ENCODE measurements around the gene PLEKHH1. TPM values are rescaled to one million over a fixed set of nuclear protein-coding genes. Genes with fewer than 3 reads are reported as not detected.

The PLEKHH1 gene
- total RNA-seq, 2 experiments from 2014 or later = 0.53 to 0.63 TPM

- CTCF ChIA-PET = no interaction called here
Measured at GRCh38 chr14:67544590-67544989, 11.5 kb downstream of the PLEKHH1 start.

GRCh38 chr14:67547224-67547780 lies 14.2 kb downstream of the PLEKHH1 start:
- no peaks in the 10 kb centered on the region for H3K9me3 Mint-ChIP-seq
- H3K36me3 Mint-ChIP-seq (ENCODE audit: low read depth) = no peaks in the 10 kb centered on the region
- peaks cover 31% of the 10 kb centered on the region for H3K27me3 Mint-ChIP-seq
- no peak overlapping the region for H3K4me3 Mint-ChIP-seq
- DNase-seq = no peak
- CTCF ChIA-PET = no interaction called here
- POLR2A ChIA-PET = no interaction called here
- no peak overlapping the region for H3K27ac Mint-ChIP-seq
- H3K4me1 Mint-ChIP-seq = no peaks in the 10 kb centered on the region

More at GRCh38 chr14:67544590-67544989, 11.5 kb downstream of the PLEKHH1 start:
- H3K27me3 Mint-ChIP-seq = peaks cover 47% of the 10 kb centered on the region
- no peak for DNase-seq
- H3K36me3 Mint-ChIP-seq (ENCODE audit: low read depth) = no peaks in the 10 kb centered on the region
- peaks cover 10% of the 10 kb centered on the region for H3K4me1 Mint-ChIP-seq
- no peak overlapping the region for H3K27ac Mint-ChIP-seq
- no peaks in the 10 kb centered on the region for H3K9me3 Mint-ChIP-seq
- POLR2A ChIA-PET = no interaction called here
- no peak overlapping the region for H3K4me3 Mint-ChIP-seq

GRCh38 chr14:67549734-67550133 lies 16.6 kb downstream of the PLEKHH1 start:
- Mint-ChIP-seq H3K36me3 (ENCODE audit: low read depth) (no peaks in the 10 kb centered on the region), H3K9me3 (no peaks in the 10 kb centered on the region), H3K27ac (no peak overlapping the region), H3K27me3 (peaks cover 14% of the 10 kb centered on the region), H3K4me1 (no peaks in the 10 kb centered on the region), H3K4me3 (no peak overlapping the region)
- ChIA-PET CTCF (interaction anchor here (1.1 to 2.3 kb wide), 2 partner anchors 22 to 123 kb away, joined by 4 to 11 read pairs; no protein-coding TSS in a partner anchor), POLR2A (no interaction called here)
- no peak for DNase-seq

DNA sequence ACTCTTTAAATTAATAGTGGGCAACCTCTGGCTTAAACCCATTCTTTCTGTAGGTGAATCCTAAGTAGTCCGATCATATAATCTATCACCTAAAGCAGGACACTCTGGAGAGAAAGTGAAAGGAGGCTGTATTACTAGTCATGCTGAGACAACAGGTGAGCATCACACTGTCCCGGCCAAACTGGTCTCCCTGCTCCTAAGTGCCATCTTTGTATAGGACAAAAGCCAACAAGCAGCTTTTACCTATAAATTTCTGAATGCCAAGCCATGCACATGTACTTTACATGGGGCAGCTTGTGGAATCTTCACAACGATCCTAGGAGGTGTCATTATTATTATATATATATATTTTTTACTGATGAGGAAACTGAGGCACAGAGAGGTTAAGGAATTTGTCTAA lies 18.0 kb downstream of the PLEKHH1 start:
- Mint-ChIP-seq H3K27me3 (peaks cover 7% of the 10 kb centered on the region), H3K27ac (no peak overlapping the region), H3K9me3 (no peaks in the 10 kb centered on the region), H3K36me3 (ENCODE audit: low read depth) (no peaks in the 10 kb centered on the region), H3K4me3 (no peak overlapping the region), H3K4me1 (no peaks in the 10 kb centered on the region)
- ChIA-PET POLR2A (no interaction called here), CTCF (interaction anchor here (2.3 kb wide), 1 partner anchor 21 kb away, joined by 11 read pairs; no protein-coding TSS in a partner anchor)
- no peak for DNase-seq

- Mint-ChIP-seq H3K36me3 (ENCODE audit: low read depth) (no peaks in the 10 kb centered on the region), H3K27me3 (peaks cover 7% of the 10 kb centered on the region), H3K4me3 (no peak overlapping the region), H3K4me1 (no peaks in the 10 kb centered on the region), H3K27ac (no peak overlapping the region), H3K9me3 (no peaks in the 10 kb centered on the region)
- ChIA-PET CTCF (interaction anchor here (2.3 kb wide), 1 partner anchor 20 kb away, joined by 11 read pairs; no protein-coding TSS in a partner anchor), POLR2A (no interaction called here)
- DNase-seq = no peak
Measured at GRCh38 chr14:67551940-67552339, 18.9 kb downstream of the PLEKHH1 start.

DNA sequence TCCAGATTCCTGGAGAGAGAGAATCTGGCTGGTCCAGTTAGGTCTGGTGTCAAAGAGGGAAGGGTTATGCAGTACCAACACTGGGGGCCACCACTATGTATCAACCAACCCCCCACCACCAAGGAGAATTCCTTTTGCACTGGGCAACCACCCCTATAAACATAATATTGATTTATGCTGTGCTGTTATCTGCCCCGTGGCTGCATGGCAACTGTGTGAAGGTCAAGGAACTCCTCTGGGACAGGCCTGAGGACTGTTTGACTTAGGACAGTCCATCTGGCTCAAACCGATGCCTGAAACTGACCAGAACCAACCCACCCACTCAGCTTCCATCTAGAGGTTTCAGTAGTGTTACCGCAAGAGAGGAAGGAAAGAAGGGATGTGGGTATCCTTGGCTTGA lies 20.5 kb downstream of the PLEKHH1 start:
- Mint-ChIP-seq H3K9me3 (no peaks in the 10 kb centered on the region), H3K4me1 (no peaks in the 10 kb centered on the region), H3K27ac (no peak overlapping the region), H3K4me3 (no peak overlapping the region), H3K27me3 (peaks cover 13% of the 10 kb centered on the region), H3K36me3 (ENCODE audit: low read depth) (no peaks in the 10 kb centered on the region)
- no peak for DNase-seq
- CTCF ChIA-PET = interaction anchor here (1.2 kb wide), 1 partner anchor 10 kb away, joined by 4 read pairs; no protein-coding TSS in a partner anchor
- POLR2A ChIA-PET = no interaction called here

DNA sequence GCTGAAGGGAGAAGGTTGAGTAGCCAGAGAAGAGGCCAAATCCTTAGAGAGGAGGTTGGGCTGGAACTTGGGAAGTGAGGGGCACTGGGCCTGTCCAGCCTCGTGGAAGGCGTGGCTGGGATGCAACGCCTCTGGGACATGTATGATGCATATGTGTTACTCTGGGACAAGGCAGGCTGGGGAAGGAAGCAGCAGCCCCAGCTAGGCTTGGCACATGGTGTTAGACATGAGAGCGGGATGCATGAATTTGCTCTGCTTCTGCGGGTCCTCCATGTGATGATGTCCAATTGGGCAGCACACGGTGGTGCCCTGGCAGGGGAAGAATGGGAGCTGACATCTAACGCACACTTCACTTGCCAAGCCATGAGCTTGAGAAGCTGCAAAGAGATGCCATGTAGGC lies 21.3 kb downstream of the PLEKHH1 start:
- Mint-ChIP-seq H3K9me3 (no peaks in the 10 kb centered on the region), H3K4me1 (no peaks in the 10 kb centered on the region), H3K4me3 (no peak overlapping the region), H3K36me3 (ENCODE audit: low read depth) (no peaks in the 10 kb centered on the region), H3K27me3 (peaks cover 13% of the 10 kb centered on the region), H3K27ac (no peak overlapping the region)
- ChIA-PET POLR2A (no interaction called here), CTCF (no interaction called here)
- no peak for DNase-seq

GRCh38 chr14:67555518-67556090 lies 22.5 kb downstream of the PLEKHH1 start:
- no peak for DNase-seq
- ChIA-PET CTCF (interaction anchor here (0.6 to 0.7 kb wide), 2 partner anchors 24 to 129 kb away, joined by 3 to 4 read pairs; no protein-coding TSS in a partner anchor), POLR2A (no interaction called here)
- no peaks in the 10 kb centered on the region for H3K36me3 Mint-ChIP-seq (ENCODE audit: low read depth)
- peaks cover 13% of the 10 kb centered on the region for H3K27me3 Mint-ChIP-seq
- no peak overlapping the region for H3K27ac Mint-ChIP-seq
- no peaks in the 10 kb centered on the region for H3K9me3 Mint-ChIP-seq
- no peak overlapping the region for H3K4me3 Mint-ChIP-seq
- H3K4me1 Mint-ChIP-seq = no peaks in the 10 kb centered on the region

DNA sequence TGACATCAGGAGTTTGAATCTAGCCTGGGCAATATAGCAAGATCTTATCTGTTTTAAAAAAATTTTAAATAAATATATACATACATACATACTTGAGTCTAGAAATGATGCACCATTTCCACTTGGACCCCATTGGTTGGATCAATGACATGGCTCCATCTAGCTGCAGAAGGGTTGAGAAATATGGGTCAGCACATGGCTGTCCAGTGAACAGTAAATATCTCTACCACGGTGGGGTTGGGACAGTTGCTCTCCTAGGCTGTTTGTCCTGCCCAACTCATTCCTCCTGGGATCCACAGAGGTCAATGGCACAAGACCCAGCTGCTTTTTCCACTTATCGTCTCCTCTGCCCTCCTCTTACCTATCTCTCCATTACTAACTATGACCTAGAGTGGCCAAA lies 23.6 kb downstream of the PLEKHH1 start:
- Mint-ChIP-seq H3K4me3 (no peak overlapping the region), H3K27me3 (peaks cover 13% of the 10 kb centered on the region), H3K27ac (no peak overlapping the region), H3K4me1 (no peaks in the 10 kb centered on the region), H3K36me3 (ENCODE audit: low read depth) (no peaks in the 10 kb centered on the region), H3K9me3 (no peaks in the 10 kb centered on the region)
- DNase-seq = no peak
- ChIA-PET CTCF (interaction anchor here (0.5 to 0.7 kb wide), 2 partner anchors 130 to 878 kb away, joined by 3 to 4 read pairs; no protein-coding TSS in a partner anchor), POLR2A (no interaction called here)

GRCh38 chr14:67557118-67557517 lies 24.0 kb downstream of the PLEKHH1 start:
- Mint-ChIP-seq H3K4me3 (no peak overlapping the region), H3K27ac (no peak overlapping the region), H3K27me3 (peaks cover 11% of the 10 kb centered on the region), H3K4me1 (no peaks in the 10 kb centered on the region), H3K9me3 (no peaks in the 10 kb centered on the region), H3K36me3 (ENCODE audit: low read depth) (no peaks in the 10 kb centered on the region)
- no peak for DNase-seq
- CTCF ChIA-PET = interaction anchor here (0.7 to 1.5 kb wide), 2 partner anchors 14 to 130 kb away, joined by 3 to 7 read pairs; no protein-coding TSS in a partner anchor
- POLR2A ChIA-PET = no interaction called here

GRCh38 chr14:67557656-67558055 lies 24.6 kb downstream of the PLEKHH1 start:
- no peaks in the 10 kb centered on the region for H3K4me1 Mint-ChIP-seq
- ChIA-PET CTCF (interaction anchor here (0.7 to 1.5 kb wide), 2 partner anchors 14 to 130 kb away, joined by 3 to 7 read pairs; no protein-coding TSS in a partner anchor), POLR2A (no interaction called here)
- no peaks in the 10 kb centered on the region for H3K36me3 Mint-ChIP-seq (ENCODE audit: low read depth)
- no peaks in the 10 kb centered on the region for H3K9me3 Mint-ChIP-seq
- peaks cover 10% of the 10 kb centered on the region for H3K27me3 Mint-ChIP-seq
- no peak for DNase-seq
- no peak overlapping the region for H3K27ac Mint-ChIP-seq
- no peak overlapping the region for H3K4me3 Mint-ChIP-seq

GRCh38 chr14:67559639-67560038 lies 26.5 kb downstream of the PLEKHH1 start:
- Mint-ChIP-seq H3K4me3 (no peak overlapping the region), H3K4me1 (no peaks in the 10 kb centered on the region), H3K36me3 (ENCODE audit: low read depth) (no peaks in the 10 kb centered on the region), H3K27me3 (peaks cover 10% of the 10 kb centered on the region), H3K27ac (no peak overlapping the region), H3K9me3 (no peaks in the 10 kb centered on the region)
- ChIA-PET POLR2A (no interaction called here), CTCF (interaction anchor here (1.5 kb wide), 1 partner anchor 12 kb away, joined by 3 read pairs; no protein-coding TSS in a partner anchor)
- DNase-seq = no peak

GRCh38 chr14:67562025-67562775 lies 29.1 kb downstream of the PLEKHH1 start:
- ChIA-PET CTCF (interaction anchor here (1.2 to 1.8 kb wide), 2 partner anchors 9 to 134 kb away, joined by 4 to 6 read pairs; no protein-coding TSS in a partner anchor), POLR2A (no interaction called here)
- Mint-ChIP-seq H3K9me3 (no peaks in the 10 kb centered on the region), H3K27me3 (peaks cover 8% of the 10 kb centered on the region), H3K4me1 (peaks cover 2% of the 10 kb centered on the region), H3K4me3 (no peak overlapping the region), H3K27ac (no peak overlapping the region), H3K36me3 (ENCODE audit: low read depth) (no peaks in the 10 kb centered on the region)
- no peak for DNase-seq
